HepG2 (cell line): ENCODE results near the gene SRCIN1. TPM values are rescaled to one million over a fixed set of nuclear protein-coding genes. Genes with fewer than 3 reads are reported as not detected.

ENCODE experiments used
- ATAC-seq: fragments of 200-7000 bp; cut with Tn5 transposase; 3 replicates; pipeline ENCODE4 v1.9.1; 2020; ENCODE audit warnings: mild to moderate bottlenecking, moderate library complexity
- BruUV-seq: library from RNA; stranded (reverse); fragments of 400-500 nt; replicated peaks from 2 replicates; lab custom pipeline; 2021; lab: Mats Ljungman, UMichigan
- CTCF ChIA-PET: fragments of 300-600 bp; formaldehyde crosslinking; extraction: SDS; loops from one replicate; lab custom pipeline; 2021; ENCODE audit warnings: low total read pairs, inconsistent platforms, low intra/inter-chr PET ratio; lab: Yijun Ruan, JAX
- POLR2A ChIA-PET: fragments of 350-600 bp; sonication (Branson Sonifier 250); formaldehyde crosslinking; loops from one replicate; lab custom pipeline; 2020; ENCODE audit warnings: antibody characterized with exemption, inconsistent platforms; lab: Yijun Ruan, JAX
- DNase-seq: peaks from one replicate; pipeline ENCODE4 v3.0.0-alpha.2; 2015; ENCODE audit warnings: low spot score
- FAIRE-seq: peaks from 3 replicates; lab custom pipeline; 2011; peaks lifted over from hg19 to GRCh38; lab: Jason Lieb, UNC
- H2AFZ ChIP-seq: one replicate; pipeline ENCODE4 v1.6.1; 2011; ENCODE audit warnings: low read length, inconsistent platforms
- H3K27ac ChIP-seq: fragments of 300-600 bp; 3 replicates; pipeline ENCODE4 v1.8.0; 2011; ENCODE audit warnings: mixed run types, mild to moderate bottlenecking, mixed read lengths, low read length, inconsistent platforms; ENCODE audit not compliant: insufficient read depth; ENCODE audit errors: extremely low read length
- H3K27me3 ChIP-seq, 2 experiments: fragments of 200-600 bp in 1 of 2; 2 replicates in 1 of 2; 3 replicates in 1 of 2; pipeline versions ENCODE4 v1.6.0 to v1.8.0; 2011; ENCODE audit warnings: low read length in 2 of 2, mild to moderate bottlenecking in 2 of 2, moderate library complexity in 2 of 2, inconsistent platforms in 1 of 2; ENCODE audit not compliant: insufficient read depth in 2 of 2, control insufficient read depth in 1 of 2
- H3K36me3 ChIP-seq, 2 experiments: fragments of 200-600 bp in 1 of 2; replicated peaks in 1 of 2; 2 replicates in 1 of 2; 3 replicates in 1 of 2; pipeline versions ENCODE4 v1.5.1 to v1.8.0; 2011; ENCODE audit warnings: low read length in 2 of 2, inconsistent platforms in 1 of 2; ENCODE audit not compliant: insufficient read depth in 2 of 2, control insufficient read depth in 1 of 2
- H3K4me1 ChIP-seq: 2 replicates; pipeline ENCODE4 v1.5.1; 2012; ENCODE audit warnings: low read length, inconsistent platforms; ENCODE audit not compliant: insufficient read depth
- H3K4me2 ChIP-seq: 2 replicates; pipeline ENCODE4 v1.6.0; 2011; ENCODE audit warnings: low read depth, low read length, inconsistent platforms
- H3K4me3 ChIP-seq, 3 experiments: fragments of 200-600 bp in 1 of 3; sonication (generic), shearing (Covaris generic) in 1 of 3; replicated peaks in 1 of 3; 2 replicates each; pipeline ENCODE4 v1.5.1; 2011 to 2016; ENCODE audit warnings: low read length in 3 of 3, inconsistent platforms in 2 of 3, low read depth in 2 of 3, mild to moderate bottlenecking in 2 of 3, control low read depth in 1 of 3, mixed read lengths in 1 of 3; ENCODE audit not compliant: insufficient read depth in 1 of 3
- H3K79me2 ChIP-seq: one replicate; pipeline ENCODE4 v1.6.1; 2011; ENCODE audit warnings: low read length, inconsistent platforms; ENCODE audit not compliant: insufficient read depth
- H3K9ac ChIP-seq: 2 replicates; pipeline ENCODE4 v1.6.0; 2011; ENCODE audit warnings: mild to moderate bottlenecking, low read depth, low read length, inconsistent platforms; ENCODE audit not compliant: insufficient read depth
- H3K9me3 ChIP-seq: 2 replicates; pipeline ENCODE4 v1.5.1; 2012; ENCODE audit warnings: mild to moderate bottlenecking, low read length
- H4K20me1 ChIP-seq: 2 replicates; pipeline ENCODE4 v1.6.0; 2011; ENCODE audit warnings: inconsistent platforms, mild to moderate bottlenecking, low read length, moderate library complexity; ENCODE audit not compliant: insufficient read depth
- ATF2 ChIP-seq: sonication (generic); formaldehyde crosslinking; IDR thresholded peaks from 2 replicates; pipeline ENCODE4 v1.4.0; 2020; ENCODE audit warnings: missing genetic modification reagents
- DPF2 ChIP-seq: sonication (generic); formaldehyde crosslinking; IDR thresholded peaks from 2 replicates; pipeline ENCODE4 v1.4.0; 2020; ENCODE audit warnings: mild to moderate bottlenecking, low read depth, missing genetic modification reagents, borderline replicate concordance
- FOXA1 ChIP-seq, 2 experiments: fragments of 450-650 bp in 1 of 2; sonication (generic) in 1 of 2; formaldehyde crosslinking in 1 of 2; IDR thresholded peaks; 2 replicates each; pipeline versions ENCODE4 v1.4.0 to v1.6.1; 2016 to 2020; ENCODE audit warnings: missing genetic modification reagents in 1 of 2
- MYC ChIP-seq: sonication (generic); formaldehyde crosslinking; IDR thresholded peaks from 2 replicates; pipeline ENCODE4 v1.9.0; 2021; ENCODE audit warnings: missing genetic modification reagents, borderline replicate concordance
- PAF1 ChIP-seq: IDR thresholded peaks from 2 replicates; pipeline ENCODE4 v1.6.1; 2016; ENCODE audit warnings: missing genetic modification reagents, missing compliant biosample characterization
- PATZ1 ChIP-seq: sonication (generic); formaldehyde crosslinking; IDR thresholded peaks from 2 replicates; pipeline ENCODE4 v1.4.0; 2020; ENCODE audit warnings: missing genetic modification reagents
- XRCC5 ChIP-seq: fragments of 200-400 bp; formaldehyde crosslinking; optimal IDR thresholded peaks from 2 replicates; pipeline ENCODE3; 2017; ENCODE audit warnings: mild to moderate bottlenecking, low read length
- ZFP1 ChIP-seq: IDR thresholded peaks from 2 replicates; pipeline ENCODE4 v1.6.1; 2016
- ZFP36L2 ChIP-seq: sonication (generic); formaldehyde crosslinking; IDR thresholded peaks from 2 replicates; pipeline ENCODE4 v1.4.0; 2020; ENCODE audit warnings: missing genetic modification reagents
- ZFP90 ChIP-seq: sonication (generic); formaldehyde crosslinking; IDR thresholded peaks from 2 replicates; pipeline ENCODE4 v1.8.0; 2022; ENCODE audit warnings: missing genetic modification reagents, mild to moderate bottlenecking, inconsistent platforms, borderline replicate concordance
- ZNF414 ChIP-seq: sonication (generic); formaldehyde crosslinking; IDR thresholded peaks from 2 replicates; pipeline ENCODE4 v1.5.0; 2020; ENCODE audit warnings: missing genetic modification reagents
- ZNF446 ChIP-seq: sonication (generic); formaldehyde crosslinking; IDR thresholded peaks from 2 replicates; pipeline ENCODE4 v1.5.0; 2020; ENCODE audit warnings: mild to moderate bottlenecking, missing genetic modification reagents
- ZNF672 ChIP-seq: sonication (generic); formaldehyde crosslinking; IDR thresholded peaks from 2 replicates; pipeline ENCODE4 v1.8.1; 2022; ENCODE audit warnings: missing genetic modification reagents
- ZNF83 ChIP-seq: sonication (generic); formaldehyde crosslinking; IDR thresholded peaks from 2 replicates; pipeline ENCODE4 v1.4.0; 2020; ENCODE audit warnings: missing genetic modification reagents, mild to moderate bottlenecking, borderline replicate concordance
- WGBS: methylation state at CpG from one replicate; pipeline ENCODE4 v1.1.6; 2017; ENCODE audit warnings: low lambda C conversion rate; 5-methylcytosine and 5-hydroxymethylcytosine counted together
- in situ Hi-C: cut with HindIII; loops from 2 replicates; pipeline ENCODE4 v1.10.0; 2017; ENCODE audit warnings: low pct_unique_long_range_greater_than_20kb; ENCODE audit not compliant: extremely low pct_ligation_motif_present
- intact Hi-C: fragments of 100-400 bp; cut with micrococcal nuclease; formaldehyde crosslinking; loops from one replicate; pipeline ENCODE4 v1.10.0; 2022; ENCODE audit not compliant: unreplicated experiment
- polyA plus RNA-seq, 8 experiments: library from polyadenylated mRNA; depleted of rRNA in 3 of 8; stranded (reverse) in 7 of 8; unstranded in 1 of 8; fragments of >200 nt; fragmentation: Illumina TruSeq in 4 of 8; extraction: Trizol in 4 of 8; gene quantifications; 2 replicates each; pipeline versions ENCODE4 v1.2.1 to v1.2.3, GENCODE V29; 2011 to 2016; ENCODE audit warnings: low read depth in 4 of 8, missing spikeins in 1 of 8, mixed read lengths in 1 of 8; ENCODE audit not compliant: insufficient read depth in 1 of 8
- total RNA-seq, 5 experiments: library from RNA; depleted of rRNA; stranded (reverse); fragments of >200 nt; fragmentation: Illumina TruSeq; extraction: Trizol; gene quantifications; 2 replicates each; pipeline ENCODE4 v1.2.3, GENCODE V29; 2016; ENCODE audit warnings: low read depth in 1 of 5

The SRCIN1 gene
- total and polyA plus RNA-seq, 2 of the 13 experiments (the other 11 are each of a cell fraction or from before 2014, with no cell fraction given): 1.2 to 9.6 TPM

- TF ChIP-seq ZNF414 (CRISPR knock-in tag): peak; percentile 46; the same call in 1 of the 2 replicates
- no peak for TF ChIP-seq ZNF672 (CRISPR knock-in tag)
- TF ChIP-seq ZNF446 (CRISPR knock-in tag): 0 out of 2 replicates have a peak, but pooled peaks have one; percentile 49
- TF ChIP-seq, all 625 proteins: peak for 14
Measured at GRCh38 chr17:38583828-38584349, 21.9 kb downstream of the SRCIN1 start (continued).

GRCh38 chr17:38583176-38583575 lies 22.6 kb downstream of the SRCIN1 start:
- CTCF ChIA-PET: interaction anchor here (2.6 kb wide), 1 partner anchor 84 kb away, joined by 19 read pairs; no protein-coding TSS in a partner anchor
- DNase-seq (no peak), ATAC-seq (no peak), FAIRE-seq (no peak)
- in situ Hi-C loops (no loop called here), intact Hi-C loops (no loop called here)
- peaks cover under 1 to 36% of the 10 kb centered on the region in 2 experiments; a peak in 3 of 5 replicates for H3K27me3 ChIP-seq
- H3K36me3 ChIP-seq: no peaks in the 10 kb centered on the region
- WGBS: 20% methylated on average over 3 of the region's 3 CpGs
- BruUV-seq: no TSS peak
- no peak overlapping the region for H2AFZ ChIP-seq
- peaks cover 42% of the 10 kb centered on the region for H3K4me1 ChIP-seq
- no peak overlapping the region for H3K27ac ChIP-seq
- no peak overlapping the region for H3K9ac ChIP-seq
- H4K20me1 ChIP-seq: peaks cover 28% of the 10 kb centered on the region; the same call in 1 of the 2 replicates
- no peaks in the 10 kb centered on the region for H3K79me2 ChIP-seq
- no peak overlapping the region for H3K4me2 ChIP-seq
- H3K9me3 ChIP-seq: no peaks in the 10 kb centered on the region
- H3K4me3 ChIP-seq: no peak overlapping the region
- POLR2A ChIA-PET: no interaction called here
- no peak for TF ChIP-seq XRCC5
- no peak for TF ChIP-seq PAF1 (CRISPR knock-in tag)
- TF ChIP-seq ZNF83 (CRISPR knock-in tag): no peak
- TF ChIP-seq FOXA1 (IDR thresholded peaks at IDR 0.05): no peak
- TF ChIP-seq FOXA1 (CRISPR knock-in tag; IDR thresholded peaks at IDR 0.05): no peak
- TF ChIP-seq PATZ1 (CRISPR knock-in tag): no peak
- no peak for TF ChIP-seq ZFP1
- no peak for TF ChIP-seq ZFP90
- no peak for TF ChIP-seq ZFP36L2 (CRISPR knock-in tag)
- no peak for TF ChIP-seq MYC
- no peak for TF ChIP-seq DPF2 (CRISPR knock-in tag)
- TF ChIP-seq ATF2 (CRISPR knock-in tag): no peak
